Esophagus muscularis mucosa (tissue), 4 donors: ENCODE data around the gene ZSCAN21.

Source experiments
- CTCF ChIP-seq, 3 experiments: fragments of 200-600 bp in 2 of 3; fragments of 450-650 bp in 1 of 3; sonication (generic) in 2 of 3; IDR thresholded peaks; one replicate each; pipeline ENCODE4 v1.5.1; 2017 to 2019; ENCODE audit warnings: antibody characterized with exemption in 3 of 3, mild to moderate bottlenecking in 2 of 3, moderate library complexity in 1 of 3
- EP300 ChIP-seq: sonication (generic); formaldehyde crosslinking; IDR thresholded peaks from one replicate; pipeline ENCODE4 v1.6.1; 2017; ENCODE audit warnings: antibody characterized with exemption
- POLR2A ChIP-seq: fragments of 450-650 bp; IDR thresholded peaks from one replicate; pipeline ENCODE4 v1.6.1; 2017; ENCODE audit warnings: antibody characterized with exemption, moderate library complexity, mild to moderate bottlenecking, low read depth
- POLR2AphosphoS5 ChIP-seq, 2 donors: sonication (generic); formaldehyde crosslinking; IDR thresholded peaks; one replicate each; pipeline ENCODE4 v1.6.1; 2017; ENCODE audit warnings: antibody characterized with exemption in 2 of 2

- TF ChIP-seq CTCF (IDR thresholded peaks at IDR 0.05), result no peak
- TF ChIP-seq EP300, result no peak
- no peak for TF ChIP-seq POLR2A
- no peak for TF ChIP-seq POLR2AphosphoS5 (IDR thresholded peaks at IDR 0.05)
Observed at GRCh38 chr7:100071018-100071723, 21.6 kb downstream of the ZSCAN21 start.
